ENCODE data around the gene MEN1.
A peak's percentile ranks its signal among the peaks of the same experiment; 100 is the strongest.
"Not testable (repeated sequence)": the region's sequence is repeated elsewhere in the genome, so short reads cannot be mapped to it uniquely, and the experiment has no call there.

MEN1 gene

GRCh38 chr11:64832467-64833197 lies 22.3 kb upstream of the MEN1 start:
- no peak for DNase-seq (ENCODE audit: low spot score)

GRCh38 chr11:64831411-64831891 lies 21.1 kb upstream of the MEN1 start:
- DNase-seq (ENCODE audit: low spot score) = no peak

GRCh38 chr11:64829536-64830251 lies 19.3 kb upstream of the MEN1 start:
- no peak for DNase-seq (ENCODE audit: low spot score)

GRCh38 chr11:64827451-64827839 lies 17.1 kb upstream of the MEN1 start:
- DNase-seq (ENCODE audit: low spot score) = no peak

GRCh38 chr11:64826578-64827450 lies 16.5 kb upstream of the MEN1 start:
- no peak for DNase-seq (ENCODE audit: low spot score)

GRCh38 chr11:64826062-64826461 lies 15.7 kb upstream of the MEN1 start:
- DNase-seq (ENCODE audit: low spot score) = no peak

GRCh38 chr11:64823568-64824119 lies 13.3 kb upstream of the MEN1 start:
- no peak for DNase-seq (ENCODE audit: low spot score)

- DNase-seq (ENCODE audit: low spot score) = no peak
These were observed 7.1 kb upstream of the MEN1 start for GRCh38 chr11:64817476-64817875.

GRCh38 chr11:64815433-64815832 lies 5.1 kb upstream of the MEN1 start:
- DNase-seq (ENCODE audit: low spot score) = not testable (repeated sequence)

GRCh38 chr11:64814712-64815187 lies 4.4 kb upstream of the MEN1 start:
- DNase-seq (ENCODE audit: low spot score) = no peak

- no peak for DNase-seq (ENCODE audit: low spot score)
These were observed 3.5 kb upstream of the MEN1 start for GRCh38 chr11:64813826-64814225.

GRCh38 chr11:64810891-64811272 lies 531 bp upstream of the MEN1 start:
- no peak for DNase-seq (ENCODE audit: low spot score)

GRCh38 chr11:64809781-64810241 lies 540 bp downstream of the MEN1 start:
- peak; percentile 62 for DNase-seq (ENCODE audit: low spot score)

GRCh38 chr11:64805481-64805880 lies 4.9 kb downstream of the MEN1 start:
- no peak for DNase-seq (ENCODE audit: low spot score)

GRCh38 chr11:64804346-64805210 lies 5.8 kb downstream of the MEN1 start:
- no peak for DNase-seq (ENCODE audit: low spot score)

- DNase-seq (ENCODE audit: low spot score) = no peak
These were observed 6.5 kb downstream of the MEN1 start for GRCh38 chr11:64803846-64804345.

- DNase-seq (ENCODE audit: low spot score) = peak; percentile 86
These were observed 7.0 kb downstream of the MEN1 start, which contains the start of gene MAP4K2 for GRCh38 chr11:64803158-64803845. Gene MAP4K2 (minus strand): TSS chr11:64803214. CDS start chr11:64803149, 65 bp downstream.

- no peak for DNase-seq (ENCODE audit: low spot score)
These were observed 7.8 kb downstream of the MEN1 start for GRCh38 chr11:64802370-64803157.
